ENCODE data around the gene FBXO7.
"Not testable (repeated sequence)": the region's sequence is repeated elsewhere in the genome, so short reads cannot be mapped to it uniquely, and the experiment has no call there.

- TF ChIP-seq CTCF (IDR thresholded peaks at IDR 0.05; ENCODE audit: low read depth, low read length); EZH2phosphoT487 (IDR thresholded peaks at IDR 0.05; ENCODE audit: low read depth): not testable (repeated sequence)
Observed at GRCh38 chr22:32478552-32478951, 3.9 kb downstream of the FBXO7 start.

Measured in OCI-LY3 (cell line).